HG03060 (cell line): ENCODE results near the gene SLC43A1.

Experiments used
- ATAC-seq: cut with Tn5 transposase; IDR thresholded peaks from one replicate; pipeline ENCODE4 v1.9.1; 2021; ENCODE audit warnings: low read depth, moderate number of reproducible peaks; ENCODE audit not compliant: unreplicated experiment

SLC43A1 gene

GRCh38 chr11:57530215-57530595 is 14.7 kb upstream of the SLC43A1 start:
- no peak for ATAC-seq

DNA sequence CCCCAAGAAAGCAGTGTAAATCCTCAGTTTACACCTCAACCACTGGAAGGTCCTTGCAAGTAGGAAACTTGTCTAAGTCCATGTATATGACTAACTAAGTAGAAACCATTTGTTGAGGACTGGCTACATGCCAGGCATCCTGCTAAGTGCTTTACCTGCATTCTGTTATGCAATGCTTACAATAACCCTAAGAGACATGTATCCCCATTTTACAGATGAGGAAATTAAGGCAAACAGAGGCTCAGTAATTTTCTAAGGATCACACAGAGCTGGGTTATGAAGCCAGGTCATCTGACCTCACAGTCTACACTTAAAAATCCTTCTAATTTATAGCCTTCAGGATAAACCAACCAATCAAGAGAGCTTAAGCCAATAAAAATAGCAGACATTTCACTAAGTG is 13.5 kb upstream of the SLC43A1 start:
- no peak for ATAC-seq

GRCh38 chr11:57527056-57527631 is 11.6 kb upstream of the SLC43A1 start:
- no peak for ATAC-seq

DNA sequence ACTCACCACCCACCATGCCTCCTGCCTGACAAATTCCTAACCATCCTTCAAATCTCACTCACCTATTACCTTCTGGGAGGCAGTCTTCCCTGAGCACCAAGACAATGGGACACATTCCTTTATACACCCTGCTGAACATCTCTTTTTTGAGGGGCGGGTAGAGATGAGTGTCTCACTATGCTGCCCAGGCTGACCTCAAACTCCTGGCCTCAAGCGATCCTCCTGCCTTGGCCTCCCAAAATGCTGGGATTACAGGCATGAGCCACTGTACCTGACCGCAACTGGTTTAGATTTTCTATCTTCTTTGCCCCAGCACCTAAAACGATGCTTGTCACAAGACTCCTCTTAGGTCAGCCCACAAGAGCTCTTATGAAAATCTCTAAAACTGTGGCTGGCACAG is 7.9 kb upstream of the SLC43A1 start:
- no peak for ATAC-seq

DNA sequence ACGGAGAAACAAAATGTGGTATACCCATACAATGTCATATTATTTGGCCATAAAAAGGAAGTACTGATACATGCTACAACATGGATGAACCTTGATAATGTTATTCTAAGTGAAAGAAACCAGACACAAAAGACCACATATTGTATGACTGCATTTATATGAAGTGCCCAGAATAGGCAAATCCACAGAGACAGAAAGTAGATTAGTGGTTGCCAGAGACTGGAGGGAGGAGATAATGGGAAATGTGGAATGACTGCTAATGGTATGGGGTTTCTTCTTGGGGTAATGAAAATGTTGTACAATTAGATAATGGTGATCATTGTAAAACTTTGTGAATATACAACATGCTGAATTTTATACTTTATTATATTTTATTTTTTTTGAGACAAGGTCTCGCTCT is 5.6 kb upstream of the SLC43A1 start:
- no peak for ATAC-seq

DNA sequence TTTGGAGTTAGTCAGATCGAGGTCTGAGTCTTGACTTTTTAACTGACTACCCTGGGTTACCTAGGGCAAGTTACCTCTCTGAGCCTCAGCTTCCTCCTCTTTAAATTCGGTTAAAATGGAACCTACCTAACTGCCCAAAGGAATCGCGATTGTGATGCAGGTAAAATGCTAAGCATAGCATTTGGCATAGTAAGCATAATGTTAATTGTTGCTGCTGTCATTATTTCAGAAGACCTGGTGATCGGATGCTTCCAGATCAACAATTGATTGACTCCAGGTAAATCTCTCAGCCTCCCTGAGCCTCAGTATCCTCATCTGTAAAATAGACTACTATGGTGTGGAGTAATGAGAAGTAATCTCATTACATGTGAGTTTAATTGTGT is 550 bp upstream of the SLC43A1 start:
- ATAC-seq, result no peak

- no peak for ATAC-seq
Measured at GRCh38 chr11:57514538-57515331, 767 bp downstream of the SLC43A1 start.

GRCh38 chr11:57513911-57514537 is 1.5 kb downstream of the SLC43A1 start:
- ATAC-seq, result no peak

GRCh38 chr11:57513452-57513795 is 2.1 kb downstream of the SLC43A1 start:
- no peak for ATAC-seq

- ATAC-seq, result no peak
Measured at GRCh38 chr11:57512646-57513451, 2.7 kb downstream of the SLC43A1 start.

GRCh38 chr11:57511741-57512430 is 3.6 kb downstream of the SLC43A1 start:
- no peak for ATAC-seq

GRCh38 chr11:57508341-57509170 is 6.9 kb downstream of the SLC43A1 start:
- ATAC-seq, result no peak

DNA sequence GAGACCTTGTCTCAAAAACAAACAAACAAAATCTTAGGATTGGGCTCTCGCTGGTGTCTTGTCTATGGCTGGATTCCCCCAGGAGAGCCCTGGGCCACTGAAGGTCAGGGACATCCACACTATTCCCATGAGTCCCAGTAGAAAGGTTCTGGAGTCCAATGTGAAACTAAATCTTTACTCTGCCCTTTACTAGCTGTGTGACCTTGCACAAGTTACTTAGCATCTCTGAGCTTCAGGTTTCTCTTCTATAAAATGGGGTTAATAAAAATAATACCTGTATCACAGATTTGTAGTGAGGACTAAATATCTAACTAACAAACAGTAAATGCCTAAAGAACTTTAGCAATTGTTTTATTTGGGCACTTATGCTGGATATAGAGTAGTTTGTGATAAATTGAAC is 9.0 kb downstream of the SLC43A1 start:
- ATAC-seq, result no peak

- ATAC-seq, result no peak
Measured at GRCh38 chr11:57504511-57504910, 11.0 kb downstream of the SLC43A1 start.

GRCh38 chr11:57502870-57503269 is 12.6 kb downstream of the SLC43A1 start:
- no peak for ATAC-seq

- ATAC-seq, result no peak
Measured at GRCh38 chr11:57502376-57502775, 13.1 kb downstream of the SLC43A1 start.

GRCh38 chr11:57501953-57502352 is 13.5 kb downstream of the SLC43A1 start:
- ATAC-seq, result no peak

DNA sequence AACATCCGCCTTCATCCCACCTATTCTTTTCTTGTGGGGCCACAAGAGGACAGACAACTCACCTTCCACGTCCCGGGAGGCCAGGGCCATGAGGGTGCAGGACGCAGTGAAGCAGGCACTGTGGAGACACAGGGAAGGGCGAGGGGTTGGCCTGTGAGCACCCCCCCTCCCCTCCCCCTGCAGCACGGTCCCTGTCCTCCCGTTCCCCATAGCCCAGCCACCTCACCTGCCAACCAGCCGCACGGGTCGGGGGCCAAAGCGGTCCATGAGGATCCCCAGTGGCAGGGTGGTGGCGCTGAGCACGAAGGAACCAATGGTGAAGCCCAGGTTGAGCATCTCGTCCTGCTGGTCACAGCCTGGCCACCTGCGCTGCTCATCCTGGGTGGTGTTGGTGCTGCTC is 14.6 kb downstream of the SLC43A1 start:
- no peak for ATAC-seq

GRCh38 chr11:57500515-57500914 is 15.0 kb downstream of the SLC43A1 start:
- ATAC-seq, result no peak

GRCh38 chr11:57499983-57500461 is 15.5 kb downstream of the SLC43A1 start:
- ATAC-seq, result no peak
